NB4 (cell line): ENCODE measurements around the gene RPS28.
"Not testable (repeated sequence)": the region's sequence is repeated elsewhere in the genome, so short reads cannot be mapped to it uniquely, and the experiment has no call there.

ENCODE experiments used
- DNase-seq: peaks from one replicate; pipeline ENCODE4 v3.0.0; 2010; ENCODE audit warnings: low read depth
- H3K4me3 ChIP-seq: one replicate; pipeline ENCODE4 v1.5.1; 2011; ENCODE audit warnings: mild to moderate bottlenecking, low read depth, low read length, moderate library complexity
- CTCF ChIP-seq: IDR thresholded peaks from one replicate; pipeline ENCODE4 v1.5.1; 2012; ENCODE audit warnings: low read depth, low read length
- MAX ChIP-seq: IDR thresholded peaks from 2 replicates; pipeline ENCODE4 v1.6.1; 2011; ENCODE audit warnings: low read depth, low read length
- MYC ChIP-seq: IDR thresholded peaks from 2 replicates; pipeline ENCODE4 v1.6.1; 2011; ENCODE audit warnings: low read depth, low read length
- POLR2A ChIP-seq: IDR thresholded peaks from 2 replicates; pipeline ENCODE4 v1.6.1; 2011; ENCODE audit warnings: mild to moderate bottlenecking; ENCODE audit not compliant: insufficient read length; ENCODE audit errors: extremely low read depth

Gene RPS28

DNA sequence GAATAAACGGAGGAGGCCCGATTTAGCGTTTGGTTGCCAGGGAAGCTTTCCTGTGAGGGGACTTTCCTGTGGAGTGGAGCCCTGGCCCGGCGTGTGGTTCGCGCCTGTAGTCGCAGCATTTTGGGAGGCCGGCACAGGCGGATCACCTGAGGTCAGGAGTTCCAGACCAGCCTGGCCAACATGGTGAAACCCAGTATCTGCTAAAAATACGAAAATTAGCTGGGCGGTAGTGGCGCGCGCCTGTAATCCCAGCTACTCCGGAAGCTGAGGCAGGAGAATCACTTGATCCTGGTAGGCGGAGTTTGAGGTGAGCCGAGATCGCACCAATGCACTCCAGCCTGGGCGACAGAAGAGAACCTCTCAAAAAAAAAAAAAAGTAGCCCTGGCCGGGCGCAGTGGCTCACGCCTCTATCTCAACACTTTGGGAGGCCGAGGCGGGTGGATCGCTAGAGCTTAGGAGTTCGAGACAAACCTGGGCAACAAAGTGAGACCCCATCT is 14.8 kb downstream of the RPS28 start:
- H3K4me3 ChIP-seq, result no peak overlapping the region
- TF ChIP-seq MYC (no peak), MAX (no peak), POLR2A (no peak), CTCF (no peak)
- no peak for DNase-seq

GRCh38 chr19:8336660-8337059 is 15.4 kb downstream of the RPS28 start:
- no peak overlapping the region for H3K4me3 ChIP-seq
- DNase-seq, result no peak
- TF ChIP-seq POLR2A (no peak), CTCF (no peak), MAX (no peak), MYC (no peak)

GRCh38 chr19:8337728-8338127 is 16.4 kb downstream of the RPS28 start:
- no peak for DNase-seq
- H3K4me3 ChIP-seq, result no peak overlapping the region
- no peak for TF ChIP-seq CTCF
- TF ChIP-seq MYC, result no peak
- no peak for TF ChIP-seq POLR2A
- no peak for TF ChIP-seq MAX

DNA sequence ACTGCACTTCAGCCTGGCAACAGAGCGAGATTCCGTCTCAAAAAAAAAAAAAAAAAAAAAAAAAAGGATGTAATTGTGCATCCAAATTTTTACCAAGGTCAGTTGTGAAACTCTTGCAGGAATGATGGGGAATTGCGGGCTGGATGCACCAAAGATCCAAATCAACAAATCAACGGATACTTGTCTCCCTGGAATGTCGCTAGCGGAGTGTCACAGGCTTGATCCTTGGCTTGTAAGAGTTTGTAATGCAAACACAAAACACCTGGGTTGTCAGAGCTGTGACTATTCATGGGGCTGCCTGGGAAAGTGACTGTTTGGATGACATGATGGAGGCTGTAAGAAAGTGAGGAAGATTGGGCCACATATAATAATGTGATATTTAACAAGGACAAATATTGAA is 17.5 kb downstream of the RPS28 start:
- TF ChIP-seq CTCF, result no peak
- TF ChIP-seq MYC, result no peak
- no peak for TF ChIP-seq POLR2A

GRCh38 chr19:8340341-8341096 is 19.2 kb downstream of the RPS28 start:
- TF ChIP-seq CTCF, result peak; percentile 30
- no peak for TF ChIP-seq POLR2A
- no peak for TF ChIP-seq MAX
- no peak for DNase-seq
- no peak overlapping the region for H3K4me3 ChIP-seq

More for the DNA sequence above, 17.5 kb downstream of the RPS28 start:
- no peak for DNase-seq
- H3K4me3 ChIP-seq, result no peak overlapping the region

GRCh38 chr19:8341504-8341903 is 20.2 kb downstream of the RPS28 start:
- not testable (repeated sequence) for H3K4me3 ChIP-seq, DNase-seq
